Ovary (tissue), 9 donors: ENCODE measurements around the gene RNASE11. TPM values are rescaled to one million over a fixed set of nuclear protein-coding genes. Genes with fewer than 3 reads are reported as not detected.

Experiments
- DNase-seq, 5 donors: peaks; one replicate each; pipeline ENCODE4 v3.0.0-alpha.2; 2019 to 2020
- H3K27ac ChIP-seq, 2 donors: fragments of 200-600 bp; one replicate each; pipeline versions ENCODE4 v1.5.1 to v1.8.0; 2019 to 2022
- H3K27me3 ChIP-seq: fragments of 200-600 bp; one replicate; pipeline ENCODE4 v1.8.0; 2022
- H3K36me3 ChIP-seq: fragments of 200-600 bp; sonication (generic); one replicate; pipeline ENCODE4 v1.5.1; 2019
- H3K4me1 ChIP-seq: one replicate; pipeline ENCODE4 v1.8.1; 2013; ENCODE audit warnings: mild to moderate bottlenecking, moderate library complexity; ENCODE audit not compliant: insufficient read depth
- H3K4me3 ChIP-seq: fragments of 200-600 bp; sonication (generic); one replicate; pipeline ENCODE4 v1.5.1; 2017
- H3K9me3 ChIP-seq, 2 donors: fragments of 200-600 bp in 1 of 2; sonication (generic) in 1 of 2; one replicate each; pipeline versions ENCODE4 v1.5.1 to v1.8.1; 2013 to 2019; ENCODE audit warnings: mild to moderate bottlenecking in 1 of 2, moderate library complexity in 1 of 2
- CTCF ChIP-seq, 3 donors: fragments of 450-650 bp in 2 of 3; fragments of 200-600 bp in 1 of 3; IDR thresholded peaks; one replicate each; pipeline versions ENCODE4 v1.5.1 to v1.8.0; 2016 to 2022; ENCODE audit warnings: antibody characterized with exemption in 3 of 3, mild to moderate bottlenecking in 1 of 3
- EP300 ChIP-seq: sonication (generic); formaldehyde crosslinking; IDR thresholded peaks from one replicate; pipeline ENCODE4 v1.6.1; 2017; ENCODE audit warnings: antibody characterized with exemption
- POLR2A ChIP-seq: fragments of 450-650 bp; IDR thresholded peaks from one replicate; pipeline ENCODE4 v1.6.1; 2017; ENCODE audit warnings: antibody characterized with exemption, mild to moderate bottlenecking, moderate library complexity
- WGBS, 3 donors: extraction: QIAGEN DNeasy Blood & Tissue Kit in 1 of 3; methylation state at CpG; one replicate each; pipeline versions ENCODE4 v1.1.5 to v1.1.7; 2013 to 2017; 5-methylcytosine and 5-hydroxymethylcytosine counted together
- intact Hi-C, 4 donors: fragments of 100-400 bp; cut with DNase I; formaldehyde crosslinking; loops; one replicate each; pipeline versions ENCODE4 v1.11.0 to v1.15.1; 2022 to 2023
- polyA plus RNA-seq, 2 donors: library from polyadenylated mRNA; stranded (reverse); fragments of 200-250 nt in 1 of 2; fragments of 350-450 nt in 1 of 2; fragmentation: Illumina TruSeq in 1 of 2; extraction: RNeasy Lipid Tissue Mini Kit (QIAGEN cat#74804) in 1 of 2; gene quantifications; one replicate each; pipeline ENCODE4 v1.2.3, GENCODE V29; 2013 to 2014
- total RNA-seq, 7 donors: library from RNA; depleted of rRNA in 2 of 7; stranded (reverse); fragments of >200 nt in 2 of 7; fragmentation: NEBNext Ultra II Directional in 3 of 7; extraction: Animal tissue kit (Norgen Biotek cat#: 25700) in 3 of 7; gene quantifications; one replicate each; pipeline versions ENCODE4 v1.1.0 to v1.2.4, GENCODE V29; 2016 to 2023
- donor health status: DM: no; HTN: no; CAD: no; lungs with moderate emphysema.
- donor health status: DM: no; HTN: no; CAD: no.
- donor health status: Bipolar disorder and iron deficiency.
- donor health status: DM: yes; HTN: yes; CAD: no.
- donor health status: DM: no; HTN: no; CAD: no.
- donor health status: DM: yes; HTN: yes; CAD: no.

Gene RNASE11
- total and polyA plus RNA-seq, 9 donors = 0.28 TPM; not detected in 8

DNA sequence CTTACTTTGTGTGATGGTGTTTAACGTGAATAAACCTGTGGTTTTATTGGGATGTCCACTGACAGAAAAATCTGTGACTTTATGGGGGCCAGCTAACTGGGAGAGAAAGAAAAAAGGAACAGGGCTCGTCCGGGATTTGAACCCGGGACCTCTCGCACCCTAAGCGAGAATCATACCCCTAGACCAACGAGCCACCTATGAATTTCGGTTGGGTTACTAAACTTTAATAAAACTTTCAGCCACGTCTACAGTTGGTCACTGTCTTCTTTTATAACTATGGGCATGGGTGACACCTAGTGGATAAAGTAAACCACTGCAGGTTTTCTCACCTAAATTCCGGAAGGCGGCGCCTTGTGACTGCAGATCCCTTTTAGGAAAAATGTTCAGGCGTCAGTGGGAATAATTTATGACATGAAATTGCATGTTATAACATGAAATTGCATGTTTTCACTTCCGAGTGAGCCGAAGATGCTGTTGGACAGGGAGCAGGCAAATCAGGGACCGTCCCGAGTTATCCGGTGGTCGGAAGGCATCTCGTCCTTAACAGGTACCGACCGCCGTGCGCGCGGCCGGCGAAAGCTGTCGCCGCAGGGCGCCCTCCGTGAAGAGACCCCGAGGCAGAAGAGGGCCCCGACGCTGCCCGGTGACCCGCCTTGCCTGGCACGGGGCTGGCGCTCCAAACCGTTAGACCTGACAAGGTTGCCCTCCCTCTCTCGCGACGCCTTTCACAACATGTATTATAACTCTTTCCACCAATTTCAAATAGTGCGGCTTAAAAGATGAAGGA lies 21.6 kb upstream of the RNASE11 start:
- DNase-seq = peak; percentile 53 to 82 (median 70)
- peak overlapping the region; percentile 93 for H3K4me3 ChIP-seq
- no peaks in the 10 kb centered on the region for H3K9me3 ChIP-seq
- no peaks in the 10 kb centered on the region for H3K4me1 ChIP-seq
- no peaks in the 10 kb centered on the region for H3K27me3 ChIP-seq
- H3K36me3 ChIP-seq = no peaks in the 10 kb centered on the region
- 0 to 1% (median 1%) methylated on average over 44 of the region's 44 CpGs for WGBS, 3 donors
- intact Hi-C loops = loop anchor here (5.0 kb wide), 4 partner anchors 73 to 282 kb away; partner anchors contain the start of genes RNASE4 (in 2 of the 4), PARP2 (in 1 of the 4) and TEP1 (in 1 of the 4)
- TF ChIP-seq CTCF (IDR thresholded peaks at IDR 0.05) (peak; percentile 84 to 96 (median 90)), POLR2A (no peak)
- peak overlapping the region; percentile 64 to 75 for H3K27ac ChIP-seq

GRCh38 chr14:20608383-20609110 lies 20.7 kb upstream of the RNASE11 start:
- no peak overlapping the region for H3K27ac ChIP-seq
- H3K36me3 ChIP-seq = no peaks in the 10 kb centered on the region
- H3K4me3 ChIP-seq = no peak overlapping the region
- H3K9me3 ChIP-seq = no peaks in the 10 kb centered on the region
- no peaks in the 10 kb centered on the region for H3K27me3 ChIP-seq
- WGBS, 3 donors = 54 to 69% (median 60%) methylated on average over 7 of the region's 7 CpGs
- no peaks in the 10 kb centered on the region for H3K4me1 ChIP-seq
- TF ChIP-seq POLR2A (no peak), EP300 (no peak), CTCF (IDR thresholded peaks at IDR 0.05) (no peak)
- DNase-seq = no peak
- intact Hi-C loops = loop anchor here in 3 of 4 donors (5.0 kb wide), 1 partner anchor 281 kb away; no protein-coding TSS in a partner anchor

DNA sequence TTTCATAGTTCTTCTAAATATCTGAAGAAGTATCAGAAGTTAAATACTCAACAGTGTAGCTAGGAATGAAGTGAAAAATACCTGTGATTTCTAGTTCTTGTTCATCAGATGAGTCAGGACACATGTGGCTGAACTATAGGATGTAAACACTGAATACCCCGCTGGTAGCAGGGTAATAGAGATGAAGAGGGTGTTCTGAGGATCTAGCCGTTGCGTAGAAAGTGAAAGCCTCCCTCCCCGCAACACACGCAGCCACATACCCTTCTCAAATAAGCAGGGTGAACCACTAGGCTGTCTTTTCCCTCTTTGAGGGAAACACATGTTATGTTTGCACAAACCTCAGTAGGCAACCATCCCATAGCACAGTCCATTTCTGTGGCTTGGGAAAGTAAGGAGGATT lies 19.8 kb upstream of the RNASE11 start:
- Histone ChIP-seq H3K4me1 (no peaks in the 10 kb centered on the region), H3K27me3 (no peaks in the 10 kb centered on the region), H3K36me3 (no peaks in the 10 kb centered on the region), H3K4me3 (no peak overlapping the region), H3K27ac (no peak overlapping the region), H3K9me3 (no peaks in the 10 kb centered on the region)
- intact Hi-C loops = loop anchor here in 3 of 4 donors (5.0 kb wide), 1 partner anchor 280 kb away; no protein-coding TSS in a partner anchor
- no peak for DNase-seq
- 41 to 68% (median 57%) methylated on average over 5 of the region's 5 CpGs for WGBS, 3 donors
- TF ChIP-seq CTCF (IDR thresholded peaks at IDR 0.05) (no peak), EP300 (no peak), POLR2A (no peak)

- H3K27me3 ChIP-seq = no peaks in the 10 kb centered on the region
- H3K27ac ChIP-seq = no peak overlapping the region
- WGBS, 3 donors = 50 to 72% (median 54%) methylated on average over 2 of the region's 2 CpGs
- no peaks in the 10 kb centered on the region for H3K36me3 ChIP-seq
- TF ChIP-seq CTCF (IDR thresholded peaks at IDR 0.05) (no peak), POLR2A (no peak), EP300 (no peak)
- intact Hi-C loops = loop anchor here in 3 of 4 donors (5.0 kb wide), 1 partner anchor 280 kb away; no protein-coding TSS in a partner anchor
- DNase-seq = no peak
- no peaks in the 10 kb centered on the region for H3K9me3 ChIP-seq
- no peaks in the 10 kb centered on the region for H3K4me1 ChIP-seq
- no peak overlapping the region for H3K4me3 ChIP-seq
Measured at GRCh38 chr14:20606902-20607242, 19.1 kb upstream of the RNASE11 start.
